SH-SY5Y (cell line): ENCODE results near the gene ZNF148.

Experiments used
- GATA2 ChIP-seq: IDR thresholded peaks from 2 replicates; pipeline ENCODE4 v1.6.1; 2011; ENCODE audit warnings: mild to moderate bottlenecking, low read depth, low read length
- GATA3 ChIP-seq: IDR thresholded peaks from 2 replicates; pipeline ENCODE4 v1.6.1; 2011; ENCODE audit warnings: low read depth, mild to moderate bottlenecking, low read length, moderate library complexity

The ZNF148 gene, protein sequence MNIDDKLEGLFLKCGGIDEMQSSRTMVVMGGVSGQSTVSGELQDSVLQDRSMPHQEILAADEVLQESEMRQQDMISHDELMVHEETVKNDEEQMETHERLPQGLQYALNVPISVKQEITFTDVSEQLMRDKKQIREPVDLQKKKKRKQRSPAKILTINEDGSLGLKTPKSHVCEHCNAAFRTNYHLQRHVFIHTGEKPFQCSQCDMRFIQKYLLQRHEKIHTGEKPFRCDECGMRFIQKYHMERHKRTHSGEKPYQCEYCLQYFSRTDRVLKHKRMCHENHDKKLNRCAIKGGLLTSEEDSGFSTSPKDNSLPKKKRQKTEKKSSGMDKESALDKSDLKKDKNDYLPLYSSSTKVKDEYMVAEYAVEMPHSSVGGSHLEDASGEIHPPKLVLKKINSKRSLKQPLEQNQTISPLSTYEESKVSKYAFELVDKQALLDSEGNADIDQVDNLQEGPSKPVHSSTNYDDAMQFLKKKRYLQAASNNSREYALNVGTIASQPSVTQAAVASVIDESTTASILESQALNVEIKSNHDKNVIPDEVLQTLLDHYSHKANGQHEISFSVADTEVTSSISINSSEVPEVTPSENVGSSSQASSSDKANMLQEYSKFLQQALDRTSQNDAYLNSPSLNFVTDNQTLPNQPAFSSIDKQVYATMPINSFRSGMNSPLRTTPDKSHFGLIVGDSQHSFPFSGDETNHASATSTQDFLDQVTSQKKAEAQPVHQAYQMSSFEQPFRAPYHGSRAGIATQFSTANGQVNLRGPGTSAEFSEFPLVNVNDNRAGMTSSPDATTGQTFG

DNA sequence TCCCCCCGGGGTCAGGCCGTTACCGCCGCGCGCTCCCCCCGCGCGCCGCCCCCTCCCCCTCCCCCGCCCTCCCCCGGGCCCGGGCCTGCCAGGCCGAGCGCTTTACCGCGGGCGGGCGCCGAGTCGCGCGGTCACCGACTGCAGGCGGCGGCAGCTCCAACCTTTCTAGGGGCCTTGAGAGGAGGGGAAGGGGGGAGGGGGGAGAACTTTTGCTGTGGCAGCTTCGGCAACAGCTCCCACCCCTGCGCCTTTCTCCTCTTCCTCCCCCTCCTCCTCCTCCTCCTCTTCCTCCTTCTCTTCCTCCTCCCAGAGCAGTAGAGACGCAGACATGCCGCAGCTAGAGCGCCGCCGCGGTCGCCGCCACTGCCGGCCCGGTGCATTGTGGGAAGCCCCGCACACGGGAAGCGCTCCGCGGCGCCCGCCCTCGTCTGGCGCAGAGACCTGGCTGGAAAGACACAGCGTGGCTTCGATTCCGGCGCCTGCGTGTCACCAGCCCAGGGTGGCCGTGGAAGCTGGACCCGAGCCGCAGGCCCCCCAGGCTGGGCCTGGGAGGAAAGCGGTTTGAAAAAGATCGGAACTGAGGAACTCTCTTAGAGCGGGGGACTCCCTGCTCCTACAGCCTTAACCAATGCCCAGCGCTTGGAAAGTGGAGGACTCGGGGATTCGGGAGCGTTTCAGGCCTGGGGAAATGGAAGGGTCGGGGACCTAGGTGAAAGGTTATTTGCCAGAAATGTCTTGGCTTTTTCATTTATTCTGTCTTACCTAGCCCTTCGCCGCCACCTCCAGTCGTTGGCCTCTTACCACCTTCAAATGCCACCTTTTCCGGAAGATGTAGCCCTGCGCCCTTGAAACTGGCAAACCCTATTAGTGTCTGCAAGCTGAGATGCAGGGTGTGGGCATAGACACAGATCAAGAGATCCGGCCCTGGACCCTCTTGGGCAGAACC, at the start of gene ZNF148:
Gene ZNF148, minus strand, starts transcription at position 330 of the 946 bp plus-strand sequence. CDS start 61,685 bp downstream, outside the sequence.
- no peak for TF ChIP-seq GATA3
- no peak for TF ChIP-seq GATA2

DNA sequence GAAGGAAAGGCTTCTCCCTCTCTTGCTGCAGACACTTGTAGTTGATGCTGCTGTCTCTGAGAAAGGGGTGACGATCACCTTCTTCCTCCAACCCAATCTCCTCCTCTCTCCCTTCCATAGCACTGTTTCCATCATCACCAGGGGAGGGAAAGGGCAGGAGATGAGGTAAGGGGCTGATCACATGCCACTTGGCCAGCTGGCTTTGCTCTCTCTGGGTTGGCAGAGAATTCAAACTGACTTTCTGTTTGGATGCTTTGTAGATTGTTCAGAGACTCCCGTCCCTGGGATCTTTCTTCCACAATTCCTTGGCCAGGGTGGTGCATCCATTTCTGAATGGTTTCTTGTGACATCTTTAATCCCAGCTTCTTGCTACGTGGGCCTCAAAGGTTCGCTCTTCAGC, 43.2 kb upstream of the ZNF148 start:
- TF ChIP-seq GATA3 (no peak), GATA2 (no peak)

DNA sequence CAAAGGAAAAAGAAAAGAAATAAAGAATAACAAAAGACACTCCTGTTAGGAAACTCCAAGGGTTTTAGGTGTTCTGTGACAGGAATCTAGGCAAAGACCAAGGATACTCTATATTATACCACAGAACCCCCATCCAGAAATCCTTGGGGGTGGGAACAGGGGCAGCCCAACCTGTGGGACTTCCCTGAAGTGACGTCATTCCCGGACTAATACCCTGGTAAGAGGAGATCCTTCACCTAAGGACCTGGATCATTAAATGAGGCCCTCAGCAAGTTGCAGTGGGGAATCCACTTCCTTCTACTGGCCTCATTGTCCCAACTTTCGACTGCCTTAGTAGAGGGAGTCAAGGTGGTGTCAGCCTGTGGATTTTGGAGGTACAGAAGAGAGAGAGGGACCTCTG, 41.1 kb upstream of the ZNF148 start:
- TF ChIP-seq GATA3 (no peak), GATA2 (no peak)

DNA sequence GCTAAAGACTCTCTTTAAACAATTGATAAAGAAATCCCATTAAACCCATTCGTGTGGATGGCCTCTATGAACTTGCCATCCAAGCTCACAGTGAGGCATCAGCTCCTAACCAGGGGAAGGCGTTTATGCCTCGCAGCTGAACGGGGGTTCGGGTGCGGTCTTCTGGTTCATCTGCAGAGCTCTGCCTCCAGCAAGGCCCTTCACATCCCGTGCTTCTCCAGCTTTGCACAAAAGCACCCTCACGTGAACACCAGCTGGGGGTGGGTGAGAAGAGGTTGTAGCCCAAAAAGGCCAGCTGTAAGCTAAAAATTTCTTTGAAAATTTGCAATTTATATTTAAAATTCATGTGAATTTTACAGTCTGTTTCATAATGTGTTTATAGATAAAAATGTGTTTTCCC, 39.5 kb upstream of the ZNF148 start:
- no peak for TF ChIP-seq GATA2
- no peak for TF ChIP-seq GATA3

DNA sequence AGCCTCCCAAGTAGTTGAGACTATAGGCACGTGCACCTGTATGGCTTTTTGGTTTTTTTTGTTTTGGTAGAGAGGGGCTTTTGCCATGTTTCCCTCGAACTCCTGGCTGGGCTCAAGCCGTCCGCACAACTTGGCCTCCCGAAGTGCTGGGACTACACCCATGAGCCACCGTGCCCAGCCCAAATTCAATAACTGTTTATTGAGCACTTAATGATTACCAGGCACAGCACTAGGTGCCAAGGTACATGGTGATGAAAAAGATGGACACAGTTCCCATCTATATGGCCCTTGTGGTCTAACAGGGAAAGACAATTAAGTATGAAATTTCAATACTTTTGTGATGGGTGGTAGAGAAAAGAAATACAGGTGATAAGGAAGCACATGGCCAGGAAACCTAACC, 35.8 kb upstream of the ZNF148 start:
- TF ChIP-seq GATA2: no peak
- TF ChIP-seq GATA3: no peak

DNA sequence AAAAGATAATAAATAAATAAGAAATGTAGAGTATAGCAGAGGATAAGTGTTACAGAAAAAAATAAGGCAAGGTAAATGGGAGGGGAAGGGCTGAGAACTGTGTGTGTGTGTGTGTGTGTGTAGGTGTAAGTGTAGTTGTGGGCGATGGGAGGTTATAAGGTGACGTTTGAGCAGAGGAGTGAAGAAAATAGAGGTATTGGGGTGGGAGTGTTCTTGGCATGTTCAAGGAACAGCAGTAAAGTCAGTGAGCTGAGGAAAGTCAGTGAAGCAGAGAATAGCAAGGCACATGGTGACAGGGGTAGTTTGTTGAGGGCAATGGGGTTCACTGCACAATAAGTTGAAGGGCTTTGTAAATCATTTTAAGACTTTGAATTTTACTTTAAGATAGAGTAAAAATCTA, 30.9 kb upstream of the ZNF148 start:
- TF ChIP-seq GATA3 (no peak), GATA2 (no peak)

DNA sequence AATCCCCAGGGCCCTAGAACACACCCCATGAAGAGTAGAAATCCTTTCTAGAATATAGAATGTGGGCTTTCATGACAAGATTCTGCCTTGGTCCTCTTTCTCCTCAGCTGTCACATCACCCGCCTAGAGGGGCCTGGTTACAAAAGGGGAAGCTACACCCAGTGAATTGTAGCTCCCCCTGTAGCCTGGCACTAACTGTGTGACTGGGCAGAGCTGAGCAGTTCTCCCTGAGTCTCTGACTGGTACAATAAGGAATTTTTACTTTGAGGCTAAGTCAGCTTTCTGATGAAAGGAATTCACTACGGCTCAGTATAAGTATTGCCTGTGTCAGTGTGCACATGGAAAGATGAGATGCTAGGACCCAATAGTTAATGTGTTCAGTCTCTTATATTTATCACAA, 28.7 kb upstream of the ZNF148 start:
- TF ChIP-seq GATA3: no peak
- TF ChIP-seq GATA2: no peak

DNA sequence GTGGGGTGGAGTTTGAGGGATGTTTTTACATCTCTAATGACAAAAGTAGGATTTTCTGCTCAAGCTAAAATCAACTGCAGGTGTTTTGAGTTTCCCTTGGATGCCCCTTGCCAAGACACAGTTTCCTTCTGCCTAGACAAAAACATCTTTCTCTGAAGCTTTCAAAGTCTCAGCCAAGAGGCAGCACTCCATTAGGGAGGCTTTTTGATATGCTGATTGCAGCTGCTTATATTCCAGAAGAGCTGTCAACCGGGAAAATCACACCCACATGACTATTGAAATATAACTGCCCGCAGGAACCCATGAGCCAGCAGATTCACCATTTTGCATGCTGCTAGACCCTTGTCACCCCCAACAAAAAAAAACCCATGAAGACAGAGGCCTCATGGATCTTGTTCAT, 27.5 kb upstream of the ZNF148 start:
- TF ChIP-seq GATA2 (no peak), GATA3 (no peak)

DNA sequence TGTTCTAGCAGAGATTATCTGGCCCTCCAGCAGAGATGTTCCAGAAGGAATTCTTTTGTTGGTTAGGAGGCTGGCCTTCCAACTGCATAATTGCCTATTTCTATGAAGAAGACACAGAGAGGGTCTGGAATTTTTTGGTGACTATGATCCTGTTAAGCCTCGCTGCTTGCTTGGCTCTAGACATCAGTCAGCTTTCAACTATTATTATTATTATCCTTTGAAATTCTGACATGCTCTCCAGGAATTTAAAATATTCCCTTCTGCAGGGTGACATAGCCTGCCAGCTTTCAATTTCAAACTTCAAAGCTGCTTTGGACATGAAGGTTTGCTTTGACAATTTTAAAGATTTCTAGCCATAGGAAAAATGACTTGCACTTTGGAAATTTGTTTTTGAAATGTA, 26.3 kb upstream of the ZNF148 start:
- TF ChIP-seq GATA3: no peak

DNA sequence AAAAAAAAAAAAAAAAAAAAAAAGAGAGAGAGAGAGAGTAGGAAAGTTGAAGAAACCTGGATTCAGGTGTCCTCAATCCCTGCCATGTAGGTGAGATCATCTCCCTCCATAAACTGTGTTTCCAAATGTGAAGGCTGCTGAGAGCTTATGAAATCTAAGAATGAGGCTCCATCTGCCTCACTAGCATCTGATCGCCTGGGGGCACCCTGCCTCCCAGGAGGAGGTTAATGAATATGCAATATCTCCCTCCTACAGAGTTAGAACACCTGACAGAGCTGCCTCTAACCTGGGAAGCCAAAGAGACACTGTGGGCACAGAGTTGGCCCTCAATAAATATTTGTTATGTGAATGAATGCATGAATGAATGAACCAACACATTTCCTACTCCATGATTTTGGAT, 23.8 kb upstream of the ZNF148 start:
- TF ChIP-seq GATA2 (no peak), GATA3 (no peak)

DNA sequence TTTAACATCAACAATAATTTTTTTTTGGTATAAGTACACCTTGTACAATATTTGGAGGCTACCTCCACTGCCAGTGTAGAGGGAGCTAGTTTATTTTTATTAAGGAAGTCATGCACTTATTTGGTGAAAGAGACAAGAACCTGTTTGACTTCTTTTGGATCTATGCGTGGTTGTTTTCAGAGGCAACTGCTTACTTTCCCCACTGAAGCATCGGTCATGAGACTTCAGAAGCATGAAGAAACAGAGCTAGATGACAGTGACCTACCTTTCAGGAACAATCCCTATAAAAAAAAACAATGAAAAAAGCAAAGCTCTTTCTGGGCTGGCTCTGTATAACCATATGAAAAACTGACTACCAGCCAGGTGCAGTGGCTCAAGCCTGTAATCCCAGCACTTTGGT, 20.0 kb upstream of the ZNF148 start:
- TF ChIP-seq GATA2 (no peak), GATA3 (no peak)

DNA sequence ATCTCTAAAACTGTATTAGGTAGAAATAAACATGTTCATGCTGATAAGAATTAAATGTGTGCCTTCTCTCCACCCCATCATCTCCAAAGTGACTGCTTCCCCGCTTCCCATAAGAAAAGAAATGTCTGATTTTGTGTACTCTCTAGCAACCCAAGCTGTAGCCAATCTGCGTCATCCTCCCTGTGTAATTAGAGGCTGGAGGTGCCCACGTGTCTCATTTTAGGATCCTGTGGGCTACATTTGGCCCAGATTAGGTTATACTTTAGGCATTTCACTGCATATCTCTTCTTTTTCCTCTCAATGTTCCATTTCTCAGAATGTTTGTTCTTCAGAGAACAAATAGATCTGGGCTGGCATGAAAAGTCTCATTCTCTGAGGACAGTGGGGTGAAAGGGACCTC, 19.3 kb upstream of the ZNF148 start:
- no peak for TF ChIP-seq GATA3
- TF ChIP-seq GATA2: no peak

DNA sequence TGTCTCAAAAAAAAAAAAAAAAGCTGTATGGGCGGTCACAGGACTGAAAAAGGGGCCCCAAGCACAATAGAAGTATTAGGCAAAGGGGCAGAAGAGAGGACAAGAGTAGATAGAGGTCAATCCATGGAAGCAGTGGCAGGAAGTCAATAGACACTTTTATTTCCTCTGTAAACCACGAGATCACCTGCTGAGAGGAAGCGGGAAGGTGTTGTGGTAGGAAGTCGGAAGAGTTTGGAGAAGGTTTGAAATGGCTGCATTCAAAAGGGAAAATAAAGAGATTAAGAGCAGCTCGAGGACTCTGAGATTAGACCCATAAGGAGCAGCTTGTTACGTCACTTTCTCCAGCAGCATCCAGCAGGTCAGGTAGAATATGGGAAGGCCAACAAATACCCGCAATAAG, 14.2 kb upstream of the ZNF148 start:
- TF ChIP-seq GATA2 (no peak), GATA3 (no peak)

DNA sequence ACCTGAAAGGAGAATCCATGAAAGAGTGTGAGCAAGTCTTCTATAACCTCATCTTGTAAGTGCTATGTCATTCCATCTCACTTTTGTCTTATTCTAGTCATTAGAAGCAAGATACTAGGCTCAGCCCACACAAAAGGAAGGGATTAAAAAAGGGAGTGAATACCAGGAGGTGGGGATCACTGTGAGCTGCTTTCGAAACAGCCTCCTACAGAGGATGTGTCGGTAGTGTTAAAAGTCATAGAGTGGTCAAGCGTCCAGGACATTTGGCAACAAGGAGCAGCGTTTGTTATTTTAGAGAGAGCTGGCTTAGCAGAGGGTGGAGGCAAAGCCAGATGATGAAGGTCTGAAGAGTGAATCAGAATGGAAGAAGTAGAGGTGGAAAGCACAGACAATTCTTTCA, 11.7 kb upstream of the ZNF148 start:
- TF ChIP-seq GATA3: no peak
- TF ChIP-seq GATA2: no peak

DNA sequence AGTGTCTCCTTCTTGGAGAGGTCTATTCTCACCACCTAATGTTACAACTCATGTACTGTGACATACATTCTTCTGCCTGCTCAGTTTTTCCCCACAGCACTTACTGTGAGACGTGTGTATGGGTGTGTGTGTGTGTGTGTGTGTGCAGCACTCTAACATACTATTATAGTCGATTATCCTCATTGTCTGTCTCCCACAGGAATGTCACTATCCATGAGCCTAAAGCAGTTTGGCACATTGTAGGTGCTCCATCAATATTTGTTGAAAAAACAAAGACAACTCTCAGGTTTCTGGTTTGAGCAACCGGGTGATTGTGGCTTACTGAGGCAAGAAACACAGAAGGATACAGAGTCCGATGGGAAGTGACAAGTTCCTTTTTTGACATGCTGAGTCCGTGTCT, 8.6 kb upstream of the ZNF148 start:
- no peak for TF ChIP-seq GATA2
- no peak for TF ChIP-seq GATA3

DNA sequence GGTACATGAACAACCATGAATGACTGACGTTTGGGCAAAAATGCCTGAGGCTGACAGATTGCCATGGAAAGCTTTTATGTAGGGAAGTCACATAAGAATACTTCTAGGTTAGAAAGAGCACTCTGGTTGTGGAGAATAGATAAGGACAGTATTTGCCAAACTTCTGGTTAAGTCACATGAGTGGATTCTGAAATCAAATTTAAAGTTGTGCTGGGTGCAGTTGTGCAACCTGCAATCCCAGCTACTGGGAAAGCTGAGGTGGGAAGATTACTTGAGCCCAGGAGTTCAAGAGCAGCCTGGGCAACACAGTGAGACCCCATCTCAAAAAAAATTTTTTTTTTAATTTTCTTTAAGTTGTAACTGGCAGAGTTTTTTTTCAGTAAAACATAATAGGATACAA, 7.2 kb upstream of the ZNF148 start:
- TF ChIP-seq GATA3 (no peak), GATA2 (no peak)
